Measurements from ENCODE around the gene FBXO34.

DNA sequence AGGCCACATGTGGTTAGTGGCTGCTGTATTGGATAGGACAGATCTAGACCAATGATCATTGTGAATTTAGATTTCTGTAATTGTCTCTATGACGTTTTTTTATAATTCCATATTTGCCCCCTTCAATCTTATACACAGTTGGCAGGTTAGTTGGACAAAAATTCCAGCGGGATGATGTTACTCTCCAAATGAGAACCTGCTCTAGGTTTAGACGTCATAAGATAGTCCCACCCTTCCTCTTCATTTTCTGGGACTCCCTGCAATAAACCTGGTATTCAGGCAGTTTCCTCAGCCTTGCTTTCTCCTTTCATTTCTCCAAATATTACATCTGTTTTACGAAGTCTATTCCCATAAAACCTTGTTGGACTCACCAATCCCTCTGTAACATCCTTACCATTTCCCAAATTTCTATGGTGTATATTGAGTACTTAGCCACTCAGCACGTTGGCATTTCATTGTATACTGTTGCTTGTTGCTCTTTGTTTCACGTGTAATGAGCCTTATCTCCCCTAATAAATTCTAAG is 10.2 kb downstream of the FBXO34 start:
- TF ChIP-seq POLR2A (IDR thresholded peaks at IDR 0.05) (no peak), CTCF (IDR thresholded peaks at IDR 0.05) (no peak)

Measured in Peyer's patch (tissue), 4 donors.